ENCODE data around the gene APBA1.

Gene APBA1

DNA sequence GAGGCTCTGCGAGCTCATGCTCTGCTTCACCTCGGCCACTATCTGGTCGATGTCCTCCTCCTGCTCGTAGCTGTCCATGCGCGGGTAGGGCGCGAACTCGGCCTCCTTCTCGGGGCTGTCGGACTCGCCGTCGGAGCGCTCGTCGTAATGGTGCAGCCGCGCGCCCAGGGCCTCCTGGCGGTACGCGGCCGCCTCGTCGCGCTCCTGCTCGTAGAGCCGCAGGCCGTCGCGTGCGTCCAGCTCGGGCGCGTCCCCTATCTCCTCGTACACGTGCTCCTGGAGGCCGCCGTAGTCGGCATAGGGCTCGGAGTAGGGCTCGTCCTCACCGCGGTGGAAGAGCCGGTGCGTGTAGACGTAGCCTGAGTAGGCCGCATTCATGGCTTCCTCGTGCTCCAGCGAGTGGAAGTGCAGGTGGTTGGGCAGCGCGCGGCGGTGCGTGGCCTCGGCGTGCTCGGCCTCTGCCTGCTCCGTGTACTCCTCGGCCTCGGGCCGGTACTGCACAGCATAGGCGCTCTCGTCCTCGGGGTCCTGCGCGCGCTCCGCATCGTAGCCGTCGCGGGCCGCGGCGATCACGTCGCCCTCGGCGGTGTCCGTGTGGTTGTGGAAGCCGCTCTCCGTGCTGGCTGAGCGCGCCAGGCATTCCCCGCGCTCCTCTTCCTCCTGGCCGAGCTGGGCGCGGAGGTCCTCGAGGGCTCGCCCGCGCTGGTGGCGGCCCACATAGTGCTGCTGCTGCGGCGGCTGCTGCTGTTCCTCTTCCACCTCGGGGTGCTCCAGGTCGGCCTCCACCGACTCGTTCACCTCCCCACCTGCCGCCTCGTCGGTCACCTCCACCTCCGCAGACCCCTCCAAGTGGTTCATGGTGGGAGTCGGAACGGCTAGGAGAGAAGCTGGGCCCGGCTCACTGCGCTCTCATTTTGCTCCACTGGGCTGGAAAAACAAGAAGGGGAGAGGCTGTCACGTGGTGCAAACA lies 155.5 kb downstream of the APBA1 start:
- no peak for DNase-seq

GRCh38 chr9:69515810-69516209 lies 156.4 kb downstream of the APBA1 start:
- DNase-seq, result no peak

DNA sequence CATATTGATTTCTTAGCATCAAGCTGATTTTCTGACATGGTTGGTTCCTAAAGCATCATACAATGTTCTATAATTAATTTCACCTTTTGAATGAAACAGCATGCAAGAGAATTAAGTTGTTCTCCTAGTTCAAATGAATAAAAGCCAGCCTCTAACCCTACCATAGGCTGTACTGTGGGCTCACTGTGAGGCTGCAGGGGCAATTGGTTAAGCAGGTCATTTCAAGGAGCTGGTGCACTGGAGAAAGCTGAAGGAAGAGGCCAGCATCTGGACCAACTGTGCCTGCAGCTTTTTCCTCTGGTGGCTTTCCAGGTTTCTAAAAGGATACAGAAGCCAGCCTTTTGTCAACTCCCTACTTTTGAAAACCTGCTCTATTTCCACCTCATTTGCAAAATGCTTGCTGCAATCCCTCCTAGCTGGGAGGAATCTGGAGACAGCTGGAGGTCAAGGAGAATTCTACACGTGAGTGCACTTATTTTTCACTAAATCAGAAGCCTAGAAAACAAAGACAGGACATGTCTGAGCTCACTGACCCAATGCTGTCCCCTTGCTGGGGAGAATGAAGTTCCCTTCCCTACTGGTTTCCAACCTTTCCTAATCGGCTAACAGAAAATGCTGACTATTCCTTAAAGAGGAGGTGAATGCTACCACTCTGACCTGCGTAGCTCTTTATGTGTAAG lies 158.9 kb downstream of the APBA1 start:
- DNase-seq, result no peak

- DNase-seq, result no peak
Observed at GRCh38 chr9:69504058-69504457, 168.1 kb downstream of the APBA1 start.

GRCh38 chr9:69502671-69503301 lies 169.4 kb downstream of the APBA1 start:
- DNase-seq, result no peak

DNA sequence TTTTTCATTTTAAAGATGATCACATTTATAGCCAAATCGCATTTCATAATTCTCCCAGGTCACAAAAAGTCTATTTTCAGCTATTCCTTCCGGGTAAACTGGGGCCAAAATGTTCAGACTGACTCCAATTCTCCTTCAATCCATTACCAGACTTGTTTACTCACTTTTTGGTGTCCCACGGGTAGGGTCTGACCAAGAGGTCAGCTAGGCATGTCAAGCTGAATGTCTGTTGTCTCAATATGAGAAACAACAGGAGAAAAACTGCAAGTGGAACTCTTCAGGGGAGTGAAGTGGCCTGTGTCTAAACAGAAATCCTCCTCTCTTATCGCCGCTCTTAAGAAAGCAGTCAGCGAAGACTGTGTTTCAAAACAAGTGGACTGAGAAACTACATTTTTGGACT lies 171.3 kb downstream of the APBA1 start:
- no peak for DNase-seq

GRCh38 chr9:69499959-69500358 lies 172.2 kb downstream of the APBA1 start:
- DNase-seq, result no peak

- DNase-seq, result no peak
Observed at GRCh38 chr9:69499407-69499806, 172.8 kb downstream of the APBA1 start.

DNA sequence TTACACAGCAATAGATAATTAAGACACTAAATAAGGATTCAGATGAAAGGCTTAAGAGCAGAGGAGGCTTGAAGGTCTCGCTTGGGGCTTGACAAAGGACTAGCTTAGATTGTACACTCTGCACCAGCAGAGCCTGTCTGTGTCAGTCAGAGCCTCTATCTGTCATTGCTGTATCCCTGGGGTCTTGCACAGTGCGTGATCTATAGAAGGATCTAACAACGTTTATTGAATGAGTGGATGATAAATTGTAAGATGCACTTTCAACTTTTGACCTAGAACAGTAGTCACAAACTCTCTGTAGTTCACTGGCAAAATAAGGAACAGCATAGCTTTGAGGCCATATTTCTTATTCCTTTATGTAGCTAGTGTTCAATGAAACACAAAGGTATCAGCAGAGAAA lies 173.7 kb downstream of the APBA1 start:
- DNase-seq, result no peak

DNA sequence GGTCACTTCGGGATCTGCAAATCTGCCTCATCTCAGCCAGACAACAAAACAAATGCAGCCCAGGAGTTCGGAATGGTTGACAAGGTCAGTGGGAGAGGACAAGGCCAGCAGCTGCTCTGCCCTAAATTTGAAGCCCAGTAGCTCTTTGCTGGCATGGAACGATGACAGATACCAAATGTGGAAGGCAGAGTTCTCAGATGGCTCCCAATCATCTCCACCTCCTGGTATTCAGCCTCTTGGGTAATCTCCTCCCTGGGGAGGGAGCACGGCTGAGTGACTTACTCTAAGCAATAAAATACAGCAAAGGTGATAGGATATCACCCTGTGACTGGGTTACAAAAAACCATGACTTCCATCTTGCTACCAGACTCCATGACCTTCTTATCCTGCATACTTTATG lies 174.4 kb downstream of the APBA1 start:
- DNase-seq, result no peak

- no peak for DNase-seq
Observed at GRCh38 chr9:69496846-69497450, 175.2 kb downstream of the APBA1 start.

DNA sequence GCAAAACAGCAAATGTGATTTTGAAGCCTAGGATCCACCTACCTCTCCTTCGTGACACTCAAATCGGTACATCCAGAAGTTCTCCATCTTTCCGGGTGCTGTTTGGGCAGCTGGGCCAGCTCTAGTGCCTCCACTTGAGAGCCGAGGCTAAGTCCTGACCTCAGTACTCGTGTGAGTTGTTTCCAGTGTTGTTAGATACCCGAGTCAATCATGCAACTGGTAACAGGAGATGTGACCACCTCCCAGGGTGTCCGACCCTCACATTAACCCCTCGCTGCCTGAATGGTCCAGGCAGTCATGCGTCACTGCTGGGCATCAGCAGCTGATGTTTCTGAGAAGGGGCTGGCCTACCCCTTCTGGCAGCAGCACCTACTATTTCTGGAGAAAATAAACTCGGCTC lies 176.9 kb downstream of the APBA1 start:
- DNase-seq, result no peak

- no peak for DNase-seq
Observed at GRCh38 chr9:69494763-69495162, 177.4 kb downstream of the APBA1 start.

DNA sequence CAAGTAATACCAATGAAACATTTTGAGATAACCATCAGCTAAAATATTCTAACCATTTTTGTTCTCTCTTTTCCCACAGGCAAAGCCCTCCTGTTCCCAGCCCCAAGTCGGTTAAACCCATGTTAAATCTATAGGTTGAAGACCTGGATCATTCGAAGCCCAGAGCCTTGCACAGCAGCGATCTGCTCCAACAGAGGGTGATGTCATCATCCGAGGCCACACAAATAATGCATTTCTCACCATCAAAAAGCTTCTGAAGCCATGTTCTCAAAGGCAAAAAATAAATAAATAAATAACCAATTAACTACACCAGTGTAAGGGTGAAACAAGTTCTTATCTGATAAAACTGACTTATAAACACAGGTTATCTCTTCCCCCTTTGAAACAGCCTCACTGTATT lies 178.0 kb downstream of the APBA1 start:
- no peak for DNase-seq

DNA sequence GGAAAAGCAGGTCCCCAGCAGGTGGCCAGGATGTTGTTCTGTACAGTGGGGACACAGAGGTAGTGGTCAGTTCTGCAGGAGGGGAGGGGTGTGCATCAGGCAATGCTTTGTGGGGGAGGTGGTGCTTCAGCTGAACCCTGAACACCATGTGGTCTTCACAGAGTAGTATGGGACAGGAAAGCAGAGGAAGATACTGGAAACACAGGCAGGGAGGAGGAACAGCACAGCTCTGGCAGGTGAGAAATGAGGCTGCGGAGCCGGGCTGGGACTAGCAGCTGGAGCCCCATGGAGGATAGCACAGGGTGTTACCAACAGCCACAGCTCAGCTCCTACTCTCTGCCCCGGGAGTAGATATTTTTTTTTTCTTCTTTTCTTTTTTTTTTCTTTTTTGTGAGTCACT lies 185.7 kb downstream of the APBA1 start:
- DNase-seq, result no peak

GRCh38 chr9:69485466-69485865 lies 186.7 kb downstream of the APBA1 start:
- DNase-seq, result no peak

- no peak for DNase-seq
Observed at GRCh38 chr9:69483886-69484422, 188.2 kb downstream of the APBA1 start.

- DNase-seq, result no peak
Observed at GRCh38 chr9:69476797-69477196, 195.4 kb downstream of the APBA1 start.

GRCh38 chr9:69476016-69476415 lies 196.2 kb downstream of the APBA1 start:
- no peak for DNase-seq

GRCh38 chr9:69474821-69475220 lies 197.3 kb downstream of the APBA1 start:
- DNase-seq, result no peak

- no peak for DNase-seq
Observed at GRCh38 chr9:69472101-69472620, 200.0 kb downstream of the APBA1 start.

GRCh38 chr9:69471433-69471832 lies 200.7 kb downstream of the APBA1 start:
- DNase-seq, result no peak

All from activated CD4-positive, alpha-beta T cell treated with anti-CD3 and anti-CD28 coated beads for 4 hours (primary cell).